ENCODE results near the gene CDRT15L2.
"Not testable (repeated sequence)": the region's sequence is repeated elsewhere in the genome, so short reads cannot be mapped to it uniquely, and the experiment has no call there.

CDRT15L2 gene

DNA sequence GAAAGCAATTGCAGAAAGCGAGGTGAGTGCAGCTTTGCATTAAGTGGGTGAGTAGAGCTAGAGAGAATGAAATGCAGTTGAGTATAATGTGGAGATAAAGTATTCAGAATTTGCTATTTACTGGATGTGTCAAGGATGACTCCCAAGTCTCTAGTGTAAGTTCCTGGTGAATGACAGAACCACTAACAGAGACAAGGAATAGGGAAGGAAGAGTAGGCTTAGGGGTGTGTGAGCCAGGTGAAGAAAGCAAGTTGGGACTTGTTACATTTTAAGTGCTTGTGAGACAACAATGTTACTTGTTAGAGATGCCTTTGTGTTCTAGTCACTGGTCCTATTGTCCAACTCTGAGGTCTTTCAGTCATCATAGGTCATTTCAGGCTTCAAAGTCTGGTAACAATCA is 26.0 kb downstream of the CDRT15L2 start:
- not testable (repeated sequence) for DNase-seq; H3K36me3 ChIP-seq; H3K4me3 ChIP-seq (ENCODE audit: low read depth, low read length); H3K27ac ChIP-seq; H3K9me3 ChIP-seq (ENCODE audit: severe bottlenecking); H3K27me3 ChIP-seq (ENCODE audit: insufficient read depth, low read depth, severe bottlenecking)

GRCh38 chr17:20609490-20609889 is 30.0 kb downstream of the CDRT15L2 start:
- H3K4me3 ChIP-seq (ENCODE audit: low read depth, low read length); DNase-seq; H3K27ac ChIP-seq; H3K36me3 ChIP-seq; H3K27me3 ChIP-seq (ENCODE audit: insufficient read depth, low read depth, severe bottlenecking); H3K9me3 ChIP-seq (ENCODE audit: severe bottlenecking): not testable (repeated sequence)

- Histone ChIP-seq H3K27me3 (ENCODE audit: insufficient read depth, low read depth, severe bottlenecking) (no peaks in the 10 kb centered on the region), H3K27ac (no peak overlapping the region)
- TF ChIP-seq, protein P1, sequence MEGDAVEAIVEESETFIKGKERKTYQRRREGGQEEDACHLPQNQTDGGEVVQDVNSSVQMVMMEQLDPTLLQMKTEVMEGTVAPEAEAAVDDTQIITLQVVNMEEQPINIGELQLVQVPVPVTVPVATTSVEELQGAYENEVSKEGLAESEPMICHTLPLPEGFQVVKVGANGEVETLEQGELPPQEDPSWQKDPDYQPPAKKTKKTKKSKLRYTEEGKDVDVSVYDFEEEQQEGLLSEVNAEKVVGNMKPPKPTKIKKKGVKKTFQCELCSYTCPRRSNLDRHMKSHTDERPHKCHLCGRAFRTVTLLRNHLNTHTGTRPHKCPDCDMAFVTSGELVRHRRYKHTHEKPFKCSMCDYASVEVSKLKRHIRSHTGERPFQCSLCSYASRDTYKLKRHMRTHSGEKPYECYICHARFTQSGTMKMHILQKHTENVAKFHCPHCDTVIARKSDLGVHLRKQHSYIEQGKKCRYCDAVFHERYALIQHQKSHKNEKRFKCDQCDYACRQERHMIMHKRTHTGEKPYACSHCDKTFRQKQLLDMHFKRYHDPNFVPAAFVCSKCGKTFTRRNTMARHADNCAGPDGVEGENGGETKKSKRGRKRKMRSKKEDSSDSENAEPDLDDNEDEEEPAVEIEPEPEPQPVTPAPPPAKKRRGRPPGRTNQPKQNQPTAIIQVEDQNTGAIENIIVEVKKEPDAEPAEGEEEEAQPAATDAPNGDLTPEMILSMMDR (IDR thresholded peaks at IDR 0.05; ENCODE audit: low read depth, low read length) = 0 out of 2 replicates have a peak, but pooled peaks have one; percentile 23
These were observed 31.8 kb downstream of the CDRT15L2 start for GRCh38 chr17:20611309-20611708.

DNA sequence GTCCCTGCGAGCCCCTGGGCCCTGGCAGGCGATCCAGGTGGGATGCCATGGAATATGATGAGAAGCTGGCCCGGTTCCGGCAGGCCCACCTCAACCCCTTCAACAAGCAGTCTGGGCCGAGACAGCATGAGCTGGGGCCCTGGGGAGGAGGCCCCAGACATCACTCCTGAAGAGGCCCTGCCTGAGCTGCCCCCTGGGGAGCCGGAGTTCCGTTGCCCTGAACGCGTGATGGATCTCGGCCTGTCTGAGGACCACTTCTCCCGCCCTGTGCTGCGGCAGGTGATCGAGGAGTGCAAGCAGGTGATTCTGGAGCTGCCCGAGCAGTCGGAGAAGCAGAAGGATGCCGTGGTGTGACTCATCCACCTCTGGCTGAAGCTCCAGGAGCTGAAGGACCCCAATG is 33.1 kb downstream of the CDRT15L2 start:
- H3K9me3 ChIP-seq (ENCODE audit: severe bottlenecking) = no peaks in the 10 kb centered on the region
- no peaks in the 10 kb centered on the region for H3K27me3 ChIP-seq (ENCODE audit: insufficient read depth, low read depth, severe bottlenecking)
- no peak overlapping the region for H3K27ac ChIP-seq
- DNase-seq = no peak
- H3K4me3 ChIP-seq (ENCODE audit: low read depth, low read length) = no peak overlapping the region
- no peaks in the 10 kb centered on the region for H3K36me3 ChIP-seq
- TF ChIP-seq, protein P1 (IDR thresholded peaks at IDR 0.05; ENCODE audit: low read depth, low read length) = no peak

More at GRCh38 chr17:20611309-20611708, 31.8 kb downstream of the CDRT15L2 start:
- DNase-seq = no peak
- H3K4me3 ChIP-seq (ENCODE audit: low read depth, low read length) = no peak overlapping the region
- no peaks in the 10 kb centered on the region for H3K9me3 ChIP-seq (ENCODE audit: severe bottlenecking)
- H3K36me3 ChIP-seq = no peaks in the 10 kb centered on the region

- Histone ChIP-seq H3K9me3 (ENCODE audit: severe bottlenecking) (no peaks in the 10 kb centered on the region), H3K36me3 (no peaks in the 10 kb centered on the region), H3K27ac (no peak overlapping the region), H3K4me3 (ENCODE audit: low read depth, low read length) (no peak overlapping the region), H3K27me3 (ENCODE audit: insufficient read depth, low read depth, severe bottlenecking) (no peaks in the 10 kb centered on the region)
- DNase-seq = no peak
- TF ChIP-seq, protein P1 (IDR thresholded peaks at IDR 0.05; ENCODE audit: low read depth, low read length) = no peak
These were observed 33.7 kb downstream of the CDRT15L2 start for GRCh38 chr17:20613248-20613647.

- no peaks in the 10 kb centered on the region for H3K9me3 ChIP-seq (ENCODE audit: severe bottlenecking)
- TF ChIP-seq, protein P1 (IDR thresholded peaks at IDR 0.05; ENCODE audit: low read depth, low read length) = no peak
- no peak overlapping the region for H3K4me3 ChIP-seq (ENCODE audit: low read depth, low read length)
- H3K36me3 ChIP-seq = no peaks in the 10 kb centered on the region
- H3K27ac ChIP-seq = no peak overlapping the region
- DNase-seq = no peak
- H3K27me3 ChIP-seq (ENCODE audit: insufficient read depth, low read depth, severe bottlenecking) = no peaks in the 10 kb centered on the region
These were observed 34.4 kb downstream of the CDRT15L2 start for GRCh38 chr17:20613905-20614304.

DNA sequence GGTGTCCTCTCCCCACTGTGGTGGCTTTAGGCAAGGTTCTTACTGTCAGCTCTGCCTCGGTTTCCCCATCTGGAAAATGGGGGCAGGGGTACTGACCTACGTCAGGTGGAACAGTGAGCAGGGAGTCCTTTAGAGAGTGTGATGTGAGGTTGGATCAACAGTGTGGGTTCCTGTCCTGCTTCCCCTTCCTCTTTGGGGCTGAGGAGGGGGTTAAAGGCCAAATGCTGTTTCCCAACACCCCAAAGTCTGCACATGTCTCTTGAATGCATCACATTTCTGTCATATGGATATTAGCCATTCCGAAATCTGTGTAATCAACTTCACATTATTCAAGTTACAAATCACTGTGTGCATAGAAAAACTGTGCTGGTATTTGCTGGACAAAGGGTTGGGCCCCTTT is 35.9 kb downstream of the CDRT15L2 start:
- not testable (repeated sequence) for DNase-seq; H3K27me3 ChIP-seq (ENCODE audit: insufficient read depth, low read depth, severe bottlenecking); H3K4me3 ChIP-seq (ENCODE audit: low read depth, low read length); H3K9me3 ChIP-seq (ENCODE audit: severe bottlenecking); H3K27ac ChIP-seq; H3K36me3 ChIP-seq

All from WERI-Rb-1 (cell line).